ENCODE data around the gene TOGARAM2. TPM values are rescaled to one million over a fixed set of nuclear protein-coding genes. Genes with fewer than 3 reads are reported as not detected.

Gene TOGARAM2
- total and polyA plus RNA-seq, 2 experiments from 2014 or later, result 1.8 TPM

DNA sequence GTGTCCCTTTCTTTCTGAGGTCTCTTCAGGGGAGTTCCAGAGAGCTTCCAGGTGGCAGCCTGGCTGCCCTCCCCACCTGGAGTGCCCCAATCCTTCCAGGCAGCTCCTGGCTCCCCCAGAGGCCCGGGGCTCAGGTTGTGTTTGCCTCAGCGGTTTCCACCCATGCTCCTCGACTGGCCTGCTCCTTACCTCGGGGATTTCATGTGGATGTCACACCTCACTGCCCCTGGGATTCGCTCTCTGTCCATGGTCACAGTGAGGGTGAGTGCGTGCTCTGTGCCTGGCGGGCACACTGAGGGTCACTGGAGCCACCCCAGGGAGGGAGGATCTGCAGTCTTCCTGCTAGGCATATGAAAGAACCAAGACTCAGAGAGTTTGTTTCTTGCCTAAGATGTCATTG is 2.1 kb upstream of the TOGARAM2 start:
- H3K4me3 ChIP-seq, result no peak overlapping the region
- peaks cover 9% of the 10 kb centered on the region for H3K27me3 Mint-ChIP-seq (ENCODE audit: insufficient read depth, low read depth, poor library complexity)
- H3K27ac ChIP-seq (ENCODE audit: low read depth), result no peak overlapping the region
- TF ChIP-seq EZH2 (IDR thresholded peaks at IDR 0.05; ENCODE audit: low read depth, unreplicated experiment) (no peak), POLR2AphosphoS5 (IDR thresholded peaks at IDR 0.05; ENCODE audit: low read depth) (no peak), ZNF331 (CRISPR knock-in tag; IDR thresholded peaks at IDR 0.05; ENCODE audit: low read depth) (no peak), EZH2phosphoT487 (IDR thresholded peaks at IDR 0.05; ENCODE audit: unreplicated experiment) (no peak)
- TF ChIP-seq, protein P1, sequence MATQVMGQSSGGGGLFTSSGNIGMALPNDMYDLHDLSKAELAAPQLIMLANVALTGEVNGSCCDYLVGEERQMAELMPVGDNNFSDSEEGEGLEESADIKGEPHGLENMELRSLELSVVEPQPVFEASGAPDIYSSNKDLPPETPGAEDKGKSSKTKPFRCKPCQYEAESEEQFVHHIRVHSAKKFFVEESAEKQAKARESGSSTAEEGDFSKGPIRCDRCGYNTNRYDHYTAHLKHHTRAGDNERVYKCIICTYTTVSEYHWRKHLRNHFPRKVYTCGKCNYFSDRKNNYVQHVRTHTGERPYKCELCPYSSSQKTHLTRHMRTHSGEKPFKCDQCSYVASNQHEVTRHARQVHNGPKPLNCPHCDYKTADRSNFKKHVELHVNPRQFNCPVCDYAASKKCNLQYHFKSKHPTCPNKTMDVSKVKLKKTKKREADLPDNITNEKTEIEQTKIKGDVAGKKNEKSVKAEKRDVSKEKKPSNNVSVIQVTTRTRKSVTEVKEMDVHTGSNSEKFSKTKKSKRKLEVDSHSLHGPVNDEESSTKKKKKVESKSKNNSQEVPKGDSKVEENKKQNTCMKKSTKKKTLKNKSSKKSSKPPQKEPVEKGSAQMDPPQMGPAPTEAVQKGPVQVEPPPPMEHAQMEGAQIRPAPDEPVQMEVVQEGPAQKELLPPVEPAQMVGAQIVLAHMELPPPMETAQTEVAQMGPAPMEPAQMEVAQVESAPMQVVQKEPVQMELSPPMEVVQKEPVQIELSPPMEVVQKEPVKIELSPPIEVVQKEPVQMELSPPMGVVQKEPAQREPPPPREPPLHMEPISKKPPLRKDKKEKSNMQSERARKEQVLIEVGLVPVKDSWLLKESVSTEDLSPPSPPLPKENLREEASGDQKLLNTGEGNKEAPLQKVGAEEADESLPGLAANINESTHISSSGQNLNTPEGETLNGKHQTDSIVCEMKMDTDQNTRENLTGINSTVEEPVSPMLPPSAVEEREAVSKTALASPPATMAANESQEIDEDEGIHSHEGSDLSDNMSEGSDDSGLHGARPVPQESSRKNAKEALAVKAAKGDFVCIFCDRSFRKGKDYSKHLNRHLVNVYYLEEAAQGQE (IDR thresholded peaks at IDR 0.05; ENCODE audit: unreplicated experiment), result no peak
- H3K27me3 ChIP-seq (ENCODE audit: insufficient read depth), result no peaks in the 10 kb centered on the region
- peaks cover 3% of the 10 kb centered on the region for H3K4me1 Mint-ChIP-seq
- no peak overlapping the region for H3K27ac Mint-ChIP-seq
- no peaks in the 10 kb centered on the region for H3F3A ChIP-seq (replicated peaks; ENCODE audit: low read depth)
- no peak overlapping the region for H2AFZ ChIP-seq
- H3K9me2 ChIP-seq (ENCODE audit: insufficient read depth), result no peaks in the 10 kb centered on the region
- no peak for DNase-seq (ENCODE audit: low spot score)
- peak; percentile 39 for ATAC-seq
- H3K4me2 ChIP-seq, result no peak overlapping the region
- H4K20me1 ChIP-seq (replicated peaks; ENCODE audit: insufficient read depth), result no peaks in the 10 kb centered on the region
- H3K79me2 ChIP-seq (replicated peaks; ENCODE audit: insufficient read depth), result no peaks in the 10 kb centered on the region
- no peaks in the 10 kb centered on the region for H3K9me3 Mint-ChIP-seq
- H3K4me1 ChIP-seq (ENCODE audit: insufficient read depth), result no peaks in the 10 kb centered on the region
- H3K36me3 ChIP-seq (ENCODE audit: insufficient read depth), result no peaks in the 10 kb centered on the region
- no peak overlapping the region for H3K4me3 Mint-ChIP-seq
- no peaks in the 10 kb centered on the region for H3K36me3 Mint-ChIP-seq (ENCODE audit: low read depth)

DNA sequence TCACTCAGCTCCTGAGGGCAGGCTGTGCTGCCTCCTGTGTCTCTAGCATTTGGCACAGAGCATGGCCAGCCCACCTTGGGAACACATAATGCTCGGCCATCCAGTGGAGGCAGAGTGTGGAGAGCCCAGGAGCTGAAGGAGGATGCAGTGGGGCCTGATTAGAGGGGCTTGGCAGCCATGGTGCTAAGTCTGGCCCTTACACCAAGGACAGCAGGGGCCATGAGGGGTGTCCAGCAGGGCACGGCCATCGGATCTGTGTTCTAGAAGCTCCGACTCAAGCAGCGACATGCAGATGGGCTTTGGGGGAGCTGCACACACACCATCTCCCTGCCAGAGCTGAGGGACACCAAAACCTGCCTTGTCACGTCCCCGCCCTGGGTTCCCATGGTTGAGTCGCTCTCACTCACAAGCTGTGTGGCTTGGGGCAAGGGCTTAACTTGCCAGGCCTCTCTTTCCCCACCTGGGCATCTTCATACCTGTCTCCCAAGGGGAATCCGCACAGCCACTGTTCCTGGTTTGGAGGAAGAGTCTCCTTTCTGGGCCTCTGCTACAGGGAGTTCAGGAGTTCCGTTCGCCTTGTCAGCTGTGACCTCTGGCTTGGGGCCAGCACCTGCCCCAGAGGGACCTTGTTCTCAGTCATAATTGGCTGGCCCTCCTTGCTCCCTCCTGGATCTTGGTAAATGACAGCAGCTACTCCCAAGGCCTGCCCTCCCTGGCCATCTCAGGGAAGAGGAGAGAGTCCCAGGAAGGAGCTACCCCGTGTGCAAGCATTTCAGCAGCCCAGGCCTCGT is 1.3 kb upstream of the TOGARAM2 start:
- TF ChIP-seq STAT1 (IDR thresholded peaks at IDR 0.05; ENCODE audit: unreplicated experiment) (no peak), EZH2 (IDR thresholded peaks at IDR 0.05; ENCODE audit: low read depth, unreplicated experiment) (no peak), EZH2phosphoT487 (IDR thresholded peaks at IDR 0.05; ENCODE audit: unreplicated experiment) (no peak), NANOG (IDR thresholded peaks at IDR 0.05; ENCODE audit: borderline replicate concordance) (no peak)
- TF ChIP-seq, protein P1 (IDR thresholded peaks at IDR 0.05; ENCODE audit: unreplicated experiment), result no peak
- H3K27ac Mint-ChIP-seq, result no peak overlapping the region
- H3K4me2 ChIP-seq, result no peak overlapping the region
- ATAC-seq, result no peak; the same call in 1 of the 3 replicates
- H3K27ac ChIP-seq (ENCODE audit: low read depth), result no peak overlapping the region
- no peaks in the 10 kb centered on the region for H3K9me3 Mint-ChIP-seq
- no peaks in the 10 kb centered on the region for H3K79me2 ChIP-seq (replicated peaks; ENCODE audit: insufficient read depth)
- H3K4me1 Mint-ChIP-seq, result peaks cover 3% of the 10 kb centered on the region
- no peaks in the 10 kb centered on the region for H3K27me3 ChIP-seq (ENCODE audit: insufficient read depth)
- no peaks in the 10 kb centered on the region for H3K4me1 ChIP-seq (ENCODE audit: insufficient read depth)
- no peak overlapping the region for H2AFZ ChIP-seq
- H3K27me3 Mint-ChIP-seq (ENCODE audit: insufficient read depth, low read depth, poor library complexity), result peaks cover 9% of the 10 kb centered on the region
- no peak for DNase-seq (ENCODE audit: low spot score)
- no peaks in the 10 kb centered on the region for H3K36me3 Mint-ChIP-seq (ENCODE audit: low read depth)
- no peak overlapping the region for H3K4me3 Mint-ChIP-seq
- H3K4me3 ChIP-seq, result no peak overlapping the region
- H3F3A ChIP-seq (replicated peaks; ENCODE audit: low read depth), result no peaks in the 10 kb centered on the region
- H4K20me1 ChIP-seq (replicated peaks; ENCODE audit: insufficient read depth), result no peaks in the 10 kb centered on the region
- no peaks in the 10 kb centered on the region for H3K9me2 ChIP-seq (ENCODE audit: insufficient read depth)
- H3K36me3 ChIP-seq (ENCODE audit: insufficient read depth), result no peaks in the 10 kb centered on the region

All from GM23338 (cell line).